DMS79 (cell line): ENCODE results near the gene SLC44A3.
"Not testable (repeated sequence)": the region's sequence is repeated elsewhere in the genome, so short reads cannot be mapped to it uniquely, and the experiment has no call there.

Source experiments
- DNase-seq: peaks from one replicate; lab custom pipeline; 2025; lab: John Stamatoyannopoulos, UW

The SLC44A3 gene

GRCh38 chr1:94836891-94837290, 16.7 kb downstream of the SLC44A3 start:
- DNase-seq = no peak

GRCh38 chr1:94840381-94840780, 20.2 kb downstream of the SLC44A3 start:
- not testable (repeated sequence) for DNase-seq

GRCh38 chr1:94840808-94841207, 20.7 kb downstream of the SLC44A3 start:
- DNase-seq = no peak

- no peak for DNase-seq
Measured at GRCh38 chr1:94843430-94843829, 23.3 kb downstream of the SLC44A3 start.

- DNase-seq = no peak
Measured at GRCh38 chr1:94843846-94844245, 23.7 kb downstream of the SLC44A3 start.

- no peak for DNase-seq
Measured at GRCh38 chr1:94846308-94846707, 26.2 kb downstream of the SLC44A3 start.

GRCh38 chr1:94851571-94851970, 31.4 kb downstream of the SLC44A3 start:
- DNase-seq = no peak

GRCh38 chr1:94852788-94853187, 32.6 kb downstream of the SLC44A3 start:
- DNase-seq = no peak

- DNase-seq = peak; percentile 74
Measured at GRCh38 chr1:94854458-94855306, 34.5 kb downstream of the SLC44A3 start.

GRCh38 chr1:94855307-94855700, 35.1 kb downstream of the SLC44A3 start:
- peak; percentile 68 for DNase-seq

- no peak for DNase-seq
Measured at GRCh38 chr1:94856004-94856403, 35.8 kb downstream of the SLC44A3 start.

- no peak for DNase-seq
Measured at GRCh38 chr1:94856868-94857267, 36.7 kb downstream of the SLC44A3 start.

- DNase-seq = no peak
Measured at GRCh38 chr1:94858276-94858675, 38.1 kb downstream of the SLC44A3 start.

GRCh38 chr1:94859174-94859573, 39.0 kb downstream of the SLC44A3 start:
- DNase-seq = no peak

GRCh38 chr1:94862718-94863117, 42.6 kb downstream of the SLC44A3 start:
- DNase-seq = no peak

GRCh38 chr1:94863297-94863911, 43.2 kb downstream of the SLC44A3 start:
- DNase-seq = no peak

- DNase-seq = no peak
Measured at GRCh38 chr1:94863919-94864318, 43.8 kb downstream of the SLC44A3 start.

GRCh38 chr1:94864821-94865220, 44.7 kb downstream of the SLC44A3 start:
- no peak for DNase-seq

- DNase-seq = no peak
Measured at GRCh38 chr1:94865360-94865759, 45.2 kb downstream of the SLC44A3 start.

GRCh38 chr1:94866164-94866807, 46.1 kb downstream of the SLC44A3 start:
- no peak for DNase-seq

GRCh38 chr1:94871031-94871430, 50.9 kb downstream of the SLC44A3 start:
- DNase-seq = no peak

GRCh38 chr1:94872771-94873495, 52.8 kb downstream of the SLC44A3 start:
- no peak for DNase-seq
